Superior temporal gyrus (tissue), 1 donor: Measurements from ENCODE around the gene B3GNT5.

Experiments
- DNase-seq: peaks from one replicate; pipeline ENCODE4 v3.0.0-alpha.2; 2016; ENCODE audit errors: extremely low spot score

Gene B3GNT5

DNA sequence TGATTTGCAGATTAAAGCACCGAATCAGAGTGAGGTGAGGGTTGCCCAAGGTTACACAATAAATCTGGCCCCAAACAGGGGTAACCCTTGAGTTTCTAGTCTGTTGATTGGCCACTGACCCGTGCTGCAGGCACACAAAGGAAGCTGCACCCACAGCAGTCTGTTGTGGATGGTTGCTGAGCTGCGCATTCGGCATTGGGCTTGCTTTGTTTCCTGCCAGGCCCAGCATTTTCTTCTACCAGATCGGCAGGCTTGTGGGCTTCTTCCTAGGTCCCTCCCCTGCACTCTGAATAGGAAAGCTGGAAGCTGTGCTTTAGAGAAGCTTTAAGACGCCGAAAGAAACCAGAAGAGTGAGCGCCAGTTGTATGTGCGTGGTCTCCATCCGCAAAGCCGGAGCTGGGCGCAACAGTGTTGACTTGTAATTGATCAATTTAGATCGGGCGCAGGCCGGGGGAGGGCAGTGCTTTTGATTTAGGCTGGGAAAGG lies 12.1 kb downstream of the B3GNT5 start:
- no peak for DNase-seq

DNA sequence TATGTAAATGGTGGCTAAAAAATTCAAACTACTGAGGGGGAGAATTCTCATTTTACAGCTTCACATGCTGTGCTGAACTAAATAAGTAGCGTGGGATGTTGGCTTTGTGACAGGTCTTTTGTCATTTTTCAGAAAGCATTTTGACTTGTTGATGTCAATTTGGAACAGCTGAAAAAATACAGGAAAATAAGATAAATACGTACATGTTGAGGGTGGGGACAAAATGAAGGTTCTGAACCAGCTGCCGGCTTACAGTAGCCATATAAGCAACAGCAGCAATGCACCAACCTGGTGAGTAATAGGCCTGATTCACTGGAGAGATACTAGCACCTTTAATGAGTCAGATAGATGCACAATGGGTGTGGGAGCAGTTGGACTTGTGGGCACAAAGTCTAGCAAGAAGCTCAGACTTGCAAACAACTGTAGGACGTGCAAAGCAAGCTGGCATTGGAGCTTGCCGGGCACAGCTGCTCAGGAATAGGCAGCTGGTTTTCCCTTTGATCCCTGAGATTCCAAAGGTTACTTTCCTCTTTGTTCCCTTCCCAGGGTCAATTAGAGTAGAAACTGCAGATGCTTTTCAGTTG lies 12.9 kb downstream of the B3GNT5 start:
- no peak for DNase-seq

DNA sequence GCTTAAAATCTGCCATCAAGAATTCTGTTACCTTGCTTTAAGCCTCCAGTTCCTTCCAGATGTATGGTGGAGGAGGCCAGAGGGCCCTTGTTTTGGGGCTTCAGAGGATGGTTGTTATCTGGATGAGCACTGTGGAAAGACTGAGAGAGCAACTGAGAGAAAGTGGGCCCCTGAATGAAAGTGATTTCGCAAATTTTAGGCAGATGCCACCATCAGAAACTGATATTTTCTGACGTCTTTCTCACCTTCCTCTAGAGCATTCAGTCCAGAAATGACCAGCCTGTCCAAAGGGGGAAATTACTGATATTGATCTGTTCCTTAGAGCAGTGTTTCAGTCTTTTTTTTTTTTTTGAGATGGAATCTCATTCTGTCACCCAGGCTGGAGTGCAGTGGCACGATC lies 13.4 kb downstream of the B3GNT5 start:
- no peak for DNase-seq

DNA sequence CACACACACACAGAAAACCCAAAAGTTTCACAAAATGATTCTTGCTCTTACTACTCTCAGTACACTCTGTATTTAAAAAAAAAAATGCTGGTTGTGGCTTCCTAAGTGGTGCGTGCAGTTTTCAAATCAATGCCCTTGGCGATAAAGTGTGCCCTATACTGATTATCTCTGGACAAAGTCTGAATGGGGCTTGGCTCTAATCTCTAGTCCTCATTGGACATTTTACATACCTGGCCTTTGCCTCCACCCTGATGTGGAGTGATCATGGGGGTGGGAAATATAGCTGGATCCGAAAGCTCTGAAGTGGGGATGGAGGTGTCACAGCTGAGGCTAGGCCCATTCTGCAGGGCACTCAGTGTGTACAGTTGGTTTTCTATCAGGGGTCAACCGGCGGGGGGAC lies 14.1 kb downstream of the B3GNT5 start:
- no peak for DNase-seq

DNA sequence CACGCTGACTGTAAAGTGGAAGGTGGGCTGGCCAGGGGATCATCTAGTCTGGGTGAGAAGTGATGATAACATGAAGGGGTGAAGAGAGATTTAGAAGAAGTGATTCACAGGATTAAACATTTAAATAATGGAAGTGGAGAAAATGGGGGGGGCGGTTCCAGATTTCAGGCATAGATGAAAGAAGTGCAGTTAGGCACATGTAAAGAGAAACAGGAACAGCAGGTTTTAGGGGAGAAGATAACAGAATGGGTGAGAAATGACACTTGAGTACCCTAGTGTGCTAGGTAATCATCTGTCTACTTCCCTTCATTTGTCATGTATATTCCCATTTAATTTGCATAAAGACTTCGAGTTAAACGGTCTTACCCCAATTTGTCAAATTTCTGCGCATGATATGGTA lies 15.3 kb downstream of the B3GNT5 start:
- DNase-seq: no peak

DNA sequence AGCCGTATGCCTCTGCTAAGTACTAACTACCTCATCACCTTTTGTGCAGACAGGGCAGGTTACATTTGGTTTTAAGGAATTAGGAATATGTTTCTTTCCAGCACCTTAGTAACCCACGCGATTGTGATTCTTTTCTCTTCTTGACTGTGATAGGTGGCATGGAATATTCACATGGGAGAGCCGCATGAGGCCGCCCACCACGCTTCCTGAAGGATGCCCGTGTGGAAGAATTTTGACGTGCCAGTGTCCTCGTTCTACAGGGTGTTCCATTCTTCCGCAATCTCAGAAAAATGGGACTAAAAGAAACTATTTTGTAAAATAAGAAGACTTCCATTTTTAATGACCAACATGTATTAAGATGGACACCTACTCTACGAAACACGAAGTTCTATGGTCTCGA lies 16.3 kb downstream of the B3GNT5 start:
- DNase-seq: no peak

DNA sequence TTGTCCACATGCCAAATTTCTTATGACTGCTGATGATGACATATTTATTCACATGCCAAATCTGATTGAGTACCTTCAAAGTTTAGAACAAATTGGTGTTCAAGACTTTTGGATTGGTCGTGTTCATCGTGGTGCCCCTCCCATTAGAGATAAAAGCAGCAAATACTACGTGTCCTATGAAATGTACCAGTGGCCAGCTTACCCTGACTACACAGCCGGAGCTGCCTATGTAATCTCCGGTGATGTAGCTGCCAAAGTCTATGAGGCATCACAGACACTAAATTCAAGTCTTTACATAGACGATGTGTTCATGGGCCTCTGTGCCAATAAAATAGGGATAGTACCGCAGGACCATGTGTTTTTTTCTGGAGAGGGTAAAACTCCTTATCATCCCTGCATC lies 17.3 kb downstream of the B3GNT5 start:
- no peak for DNase-seq

DNA sequence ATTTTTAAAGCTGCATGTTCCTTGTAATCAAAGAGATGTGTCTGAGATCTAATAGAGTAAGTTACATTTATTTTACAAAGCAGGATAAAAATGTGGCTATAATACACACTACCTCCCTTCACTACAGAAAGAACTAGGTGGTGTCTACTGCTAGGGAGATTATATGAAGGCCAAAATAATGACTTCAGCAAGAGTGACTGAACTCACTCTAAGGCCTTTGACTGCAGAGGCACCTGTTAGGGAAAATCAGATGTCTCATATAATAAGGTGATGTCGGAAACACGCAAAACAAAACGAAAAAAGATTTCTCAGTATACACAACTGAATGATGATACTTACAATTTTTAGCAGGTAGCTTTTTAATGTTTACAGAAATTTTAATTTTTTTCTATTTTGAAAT lies 19.1 kb downstream of the B3GNT5 start:
- no peak for DNase-seq

DNA sequence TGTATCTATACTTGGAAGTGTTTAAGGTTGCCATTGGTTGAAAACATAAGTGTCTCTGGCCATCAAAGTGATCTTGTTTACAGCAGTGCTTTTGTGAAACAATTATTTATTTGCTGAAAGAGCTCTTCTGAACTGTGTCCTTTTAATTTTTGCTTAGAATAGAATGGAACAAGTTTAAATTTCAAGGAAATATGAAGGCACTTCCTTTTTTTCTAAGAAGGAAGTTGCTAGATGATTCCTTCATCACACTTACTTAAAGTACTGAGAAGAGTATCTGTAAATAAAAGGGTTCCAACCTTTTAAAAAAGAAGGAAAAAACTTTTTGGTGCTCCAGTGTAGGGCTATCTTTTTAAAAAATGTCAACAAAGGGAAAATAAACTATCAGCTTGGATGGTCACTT lies 19.7 kb downstream of the B3GNT5 start:
- DNase-seq: no peak

DNA sequence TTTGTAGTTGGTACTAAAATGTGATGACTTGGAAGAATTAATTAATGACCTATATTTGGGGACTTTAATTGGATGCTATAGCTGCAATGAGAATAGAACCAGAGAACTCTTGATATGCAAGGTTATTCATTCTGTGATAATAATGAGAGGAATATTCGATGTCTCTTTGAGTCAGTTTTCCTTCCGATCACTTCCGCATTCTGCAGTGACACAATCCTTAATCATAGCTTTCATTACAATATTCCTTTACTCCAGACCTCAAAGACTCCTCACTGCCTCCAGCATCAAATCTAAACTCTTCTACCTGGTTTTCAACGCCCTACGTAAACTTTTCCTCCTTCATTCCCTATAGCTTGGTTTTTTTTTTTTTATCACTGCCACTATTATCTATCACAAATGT lies 21.6 kb downstream of the B3GNT5 start:
- DNase-seq: no peak

DNA sequence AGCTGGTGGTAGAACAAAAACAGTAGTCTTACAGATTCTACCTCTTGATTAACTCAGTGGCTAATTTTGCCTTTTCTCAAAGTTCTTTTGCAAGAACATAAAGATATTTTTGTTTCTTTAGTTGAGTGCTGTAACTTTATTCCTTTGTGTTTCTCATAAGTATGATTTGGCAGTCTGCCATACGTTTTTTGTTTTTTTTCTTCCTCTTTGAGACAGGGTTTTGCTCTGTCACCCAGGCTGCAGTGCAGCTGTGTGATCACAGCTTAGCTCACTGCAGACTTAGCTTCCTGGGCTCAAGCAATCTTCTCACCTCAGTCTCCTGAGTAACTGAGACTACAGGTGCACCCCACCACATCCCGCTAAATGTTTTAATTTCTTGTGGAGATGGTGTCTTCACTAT lies 22.4 kb downstream of the B3GNT5 start:
- no peak for DNase-seq

DNA sequence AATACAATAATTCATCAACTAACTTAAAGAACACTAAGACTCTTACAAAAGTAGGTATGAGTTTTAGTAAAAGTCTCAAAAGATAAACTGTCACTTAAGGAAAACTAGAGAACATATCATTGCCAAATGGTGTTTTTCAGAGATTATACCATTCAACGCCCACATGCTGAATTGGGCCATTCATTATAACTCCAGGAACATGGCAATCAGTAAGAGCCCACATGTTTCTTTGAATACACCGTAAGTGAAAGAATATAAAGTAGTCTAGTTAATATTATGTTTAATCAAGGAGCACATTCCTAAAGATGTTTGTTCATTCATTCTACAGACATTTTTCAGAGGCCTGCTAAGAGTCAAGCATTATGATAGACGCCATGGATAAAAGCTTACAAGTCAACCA lies 22.9 kb downstream of the B3GNT5 start:
- no peak for DNase-seq

DNA sequence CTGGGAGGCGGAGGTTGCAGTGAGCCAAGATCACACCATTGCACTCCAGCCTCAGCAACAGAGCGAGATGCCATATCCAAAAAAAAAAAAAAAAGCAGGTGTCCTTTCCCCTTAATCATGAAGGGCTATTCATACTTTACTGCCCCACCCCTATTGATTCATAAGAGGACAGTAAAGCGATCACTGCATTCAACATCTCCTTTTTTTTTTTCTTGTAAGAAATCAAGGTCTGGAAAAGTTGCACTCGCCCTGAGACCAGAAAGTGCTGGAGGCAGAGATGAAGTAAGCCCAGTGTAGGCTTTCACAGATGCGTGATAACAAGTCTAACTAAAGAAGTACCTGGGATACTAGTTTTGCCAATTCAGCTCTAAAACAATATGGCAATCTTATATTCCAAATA lies 24.2 kb downstream of the B3GNT5 start:
- DNase-seq: no peak

DNA sequence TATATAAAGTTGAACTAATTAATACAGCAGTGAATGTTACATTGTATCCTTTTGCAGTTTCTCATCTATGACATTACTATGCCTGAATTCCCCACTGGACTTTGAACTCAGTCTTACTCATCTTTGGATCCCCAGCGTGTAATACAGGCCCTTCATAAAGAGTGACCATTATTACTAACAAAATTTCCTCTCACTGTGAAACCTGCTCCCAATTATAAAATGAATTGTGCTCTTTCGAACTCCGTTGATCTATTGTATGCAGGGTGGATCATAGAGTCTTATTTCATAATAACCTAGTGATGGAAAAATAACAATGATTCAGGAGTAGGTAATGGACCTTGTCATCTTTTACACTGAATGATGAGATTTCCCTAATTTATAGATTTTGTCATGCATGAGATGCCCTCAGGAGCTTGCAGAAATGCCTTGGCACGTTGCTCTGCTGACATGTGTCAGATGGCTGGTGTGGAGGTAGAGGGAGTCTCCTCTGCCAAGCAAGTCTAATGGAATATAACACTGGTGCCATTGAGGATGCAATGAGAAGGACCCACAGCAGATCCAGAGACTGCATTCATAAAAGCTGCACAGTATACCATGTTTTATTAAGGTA lies 25.5 kb downstream of the B3GNT5 start:
- no peak for DNase-seq

DNA sequence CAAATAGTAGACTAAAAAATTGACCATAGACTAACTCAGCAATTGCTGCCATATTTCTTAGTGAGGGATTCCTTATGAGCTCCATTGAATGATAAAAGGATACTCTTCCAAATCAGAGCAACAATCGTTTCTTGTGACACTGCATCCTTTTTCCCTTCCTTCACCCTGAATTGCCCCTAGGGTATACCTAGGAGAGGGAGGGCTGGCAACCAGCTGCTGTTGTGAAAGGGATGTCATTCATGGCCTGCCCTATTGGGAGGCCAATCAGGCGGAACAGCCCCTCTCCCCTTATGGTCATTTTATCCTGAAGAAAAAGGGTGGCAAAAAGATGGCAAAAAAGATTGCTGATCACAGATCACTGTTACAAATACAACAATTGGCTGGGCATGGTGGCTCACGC lies 26.3 kb downstream of the B3GNT5 start:
- DNase-seq: no peak

DNA sequence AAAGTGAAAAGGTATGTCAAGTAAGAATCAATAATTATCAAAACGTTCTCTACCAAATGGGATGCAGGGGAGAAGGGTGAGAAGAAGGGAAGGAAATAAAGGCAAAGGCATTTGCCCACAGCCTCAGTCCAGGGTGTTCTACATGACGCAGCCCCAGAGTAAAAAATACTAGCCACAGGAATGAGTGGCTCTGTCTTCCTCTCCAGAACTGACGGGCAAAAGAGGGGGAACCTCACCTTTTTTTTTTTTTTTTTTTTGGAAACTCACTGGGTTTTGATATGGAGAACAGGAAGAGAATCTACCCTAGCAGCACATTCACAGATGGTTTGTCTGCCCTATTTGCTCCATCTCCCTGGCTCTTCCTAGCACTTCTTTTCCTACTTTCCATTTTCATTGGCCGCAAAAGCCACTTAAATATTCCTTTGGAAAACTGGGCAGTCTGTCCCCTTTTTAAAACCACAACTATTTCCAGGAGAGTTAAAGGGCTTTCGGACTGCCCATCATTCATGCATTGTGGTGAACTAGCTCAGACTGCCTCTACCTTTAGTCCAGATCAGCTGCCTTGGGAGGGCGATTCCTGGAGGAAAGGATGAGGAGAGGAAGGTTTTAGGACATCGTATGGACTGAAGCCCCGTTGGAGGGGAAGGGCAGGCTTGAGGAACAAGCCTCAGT lies 28.2 kb downstream of the B3GNT5 start:
- DNase-seq: no peak

DNA sequence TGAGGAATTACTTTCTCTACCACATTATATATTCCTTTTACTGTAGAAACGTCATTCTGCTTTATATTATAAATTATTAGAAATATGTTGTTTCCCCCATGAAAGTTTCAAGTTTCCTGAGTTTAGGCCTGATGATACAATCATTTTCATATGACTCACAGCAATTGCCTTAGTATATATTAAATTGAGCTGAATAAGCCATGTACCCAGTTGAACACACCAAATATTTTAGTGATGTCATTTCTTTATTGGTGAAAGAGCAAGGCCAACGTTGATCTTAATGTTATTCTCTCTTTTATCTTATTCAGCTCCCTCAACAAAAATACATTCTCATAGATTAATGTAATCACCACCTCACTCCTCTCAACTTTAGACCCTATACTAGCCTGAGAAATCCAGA lies 30.8 kb downstream of the B3GNT5 start:
- no peak for DNase-seq

DNA sequence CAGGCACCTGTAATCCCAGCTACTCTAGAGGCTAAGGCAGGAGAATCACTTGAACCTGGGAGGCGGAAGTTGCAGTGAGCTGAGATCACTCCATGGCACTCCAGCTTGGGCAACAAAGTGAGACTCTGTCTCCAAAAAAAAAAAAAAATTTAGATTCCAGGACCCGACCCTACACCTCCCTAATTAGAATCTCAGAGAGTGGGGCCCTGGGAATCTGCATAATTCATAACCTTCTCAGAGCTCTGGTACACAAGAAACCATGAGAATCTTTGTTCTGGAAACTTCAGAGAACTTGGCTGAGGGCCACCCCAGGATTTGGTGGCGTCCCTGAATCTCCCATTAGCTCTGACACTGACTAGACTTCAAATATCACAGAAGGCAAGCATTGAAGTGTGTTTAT lies 31.5 kb downstream of the B3GNT5 start:
- no peak for DNase-seq

DNA sequence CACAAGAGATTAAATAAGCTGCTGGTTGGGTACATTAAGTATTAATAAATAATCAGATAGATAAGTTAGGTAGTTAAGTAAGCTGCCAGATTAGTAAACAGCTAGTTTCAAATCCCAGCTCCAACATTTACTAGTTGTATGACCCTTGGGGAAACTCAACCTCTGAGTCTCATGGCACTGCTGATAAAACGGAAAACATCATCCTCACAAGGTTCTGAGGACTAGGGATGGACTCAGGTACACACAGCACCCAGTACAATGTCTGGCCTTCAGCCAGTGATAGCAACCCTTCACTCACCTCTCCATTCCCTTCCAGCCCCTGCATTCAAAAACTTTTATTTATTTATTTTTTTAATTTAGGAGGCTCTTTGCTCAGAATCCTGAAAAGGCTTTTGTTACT lies 32.3 kb downstream of the B3GNT5 start:
- DNase-seq: no peak

DNA sequence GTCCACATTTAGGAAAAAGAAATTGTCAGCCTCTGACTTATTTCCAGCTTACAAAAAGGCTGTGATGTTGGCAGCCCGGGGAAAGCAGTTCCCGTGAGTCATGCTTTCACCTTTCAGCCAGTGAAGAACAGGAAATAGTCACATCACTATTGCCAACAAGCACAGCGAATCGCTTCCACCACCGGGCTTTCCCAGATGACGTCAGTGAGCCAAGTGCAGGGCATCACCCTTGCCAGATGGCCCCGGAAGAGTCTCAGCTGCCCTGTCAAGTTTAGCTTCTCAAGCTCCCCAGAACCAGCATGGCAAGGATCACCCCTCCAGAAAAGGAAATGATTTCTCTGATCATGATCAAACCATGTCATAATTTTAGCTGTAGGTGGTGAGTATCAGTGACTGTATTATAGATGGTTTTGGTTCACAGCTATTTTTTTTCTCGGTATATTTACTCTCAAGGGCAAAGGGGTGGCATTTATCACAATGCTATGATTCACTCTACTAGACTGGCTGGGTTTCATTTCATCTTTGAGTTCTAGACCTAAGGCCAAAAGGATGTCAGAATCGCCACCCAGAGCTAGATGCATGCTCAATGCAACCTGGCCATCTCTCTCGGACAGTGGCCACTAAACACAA lies 32.9 kb downstream of the B3GNT5 start:
- DNase-seq: peak; percentile 53

DNA sequence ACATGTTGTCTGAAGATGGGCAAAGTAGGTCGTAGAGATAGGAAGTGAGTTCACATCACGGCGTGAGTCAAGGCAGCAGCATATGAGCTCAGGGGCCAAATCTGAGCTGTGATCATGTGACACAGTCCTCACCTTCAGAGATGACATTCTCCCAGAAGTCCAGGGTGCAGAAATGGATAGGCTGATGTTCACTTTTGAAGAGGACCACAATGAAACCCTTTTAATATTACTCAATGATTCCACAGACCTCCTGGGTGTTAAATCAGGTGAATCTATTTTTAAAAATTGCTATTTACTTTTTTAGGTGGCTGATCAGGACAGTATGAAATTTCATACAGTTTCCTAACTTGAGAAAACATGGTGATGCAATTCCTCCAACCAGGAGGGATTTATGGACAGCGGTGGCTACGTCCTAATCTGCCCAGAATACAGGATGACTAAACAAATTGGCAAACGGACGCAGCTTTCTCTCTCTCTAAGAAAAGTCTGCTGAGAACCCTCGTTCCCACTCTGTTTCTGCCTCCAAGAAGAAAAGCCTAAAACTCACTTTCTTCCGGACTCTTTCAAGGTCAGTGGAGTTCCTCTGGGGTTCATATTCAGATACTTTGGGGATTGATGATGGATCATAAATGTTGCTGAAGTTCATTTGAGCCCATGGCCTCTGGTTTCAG lies 34.4 kb downstream of the B3GNT5 start:
- no peak for DNase-seq

DNA sequence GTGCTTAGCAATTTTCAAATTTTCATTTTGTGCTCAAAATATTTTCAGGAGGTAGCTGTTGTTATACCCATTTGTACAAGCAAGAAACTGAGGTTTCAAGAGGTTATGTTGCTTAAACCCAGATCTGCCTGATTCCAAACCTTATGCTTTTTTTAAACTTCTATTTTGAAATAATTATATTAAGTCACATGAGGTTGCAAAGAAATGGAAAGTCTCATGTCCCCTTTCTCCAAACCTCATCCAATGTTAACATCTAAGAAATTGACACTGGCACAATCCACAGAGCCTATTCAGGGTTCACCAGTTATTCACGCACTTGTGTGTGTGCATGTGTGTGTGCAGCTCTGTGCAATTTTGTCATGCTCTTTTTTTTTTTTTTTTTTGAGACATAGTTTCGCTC lies 35.1 kb downstream of the B3GNT5 start:
- no peak for DNase-seq

DNA sequence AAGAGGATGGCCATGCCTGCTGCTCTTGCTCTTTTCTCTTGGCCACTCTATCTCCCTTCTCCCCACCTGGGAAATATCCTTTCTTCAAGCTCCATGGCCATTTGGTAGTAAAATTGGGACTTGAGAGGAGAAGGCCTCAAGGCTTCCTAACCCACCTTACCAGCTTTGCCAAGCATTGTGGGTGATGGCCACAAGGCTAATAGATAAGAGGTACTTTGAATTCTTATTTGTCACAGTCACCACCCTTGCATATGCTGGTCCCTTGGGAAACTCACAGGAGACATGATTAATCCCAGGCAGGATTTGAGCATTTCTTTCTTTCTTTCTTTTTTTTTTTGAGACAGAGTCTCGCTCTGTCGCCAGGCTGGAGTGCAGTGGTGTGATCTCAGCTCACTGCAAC lies 37.2 kb downstream of the B3GNT5 start:
- no peak for DNase-seq
